GM13976 (cell line): ENCODE data around the gene SPAG9.

ENCODE experiments used
- DNase-seq: peaks from one replicate; pipeline ENCODE4 v3.0.0; 2012; ENCODE audit warnings: low spot score
- in situ Hi-C: fragments of 300-500 bp; cut with MboI; formaldehyde crosslinking; loops from one replicate; pipeline ENCODE4 v1.12.0; 2022; ENCODE audit warnings: low sequenced_read_pairs, mixed read lengths, inconsistent platforms; ENCODE audit not compliant: unreplicated experiment
- TF ChIP-seq, protein P1 (sequence below): IDR thresholded peaks from 2 replicates; pipeline ENCODE4 v1.5.1; 2012; ENCODE audit warnings: borderline replicate concordance, mild to moderate bottlenecking; ENCODE audit not compliant: insufficient read depth; ENCODE audit errors: extremely low read depth, missing control alignments, control extremely low read depth

SPAG9 gene

GRCh38 chr17:50939542-50939794, 181.2 kb downstream of the SPAG9 start:
- in situ Hi-C loops = no loop called here
- DNase-seq = no peak
- TF ChIP-seq, protein P1, sequence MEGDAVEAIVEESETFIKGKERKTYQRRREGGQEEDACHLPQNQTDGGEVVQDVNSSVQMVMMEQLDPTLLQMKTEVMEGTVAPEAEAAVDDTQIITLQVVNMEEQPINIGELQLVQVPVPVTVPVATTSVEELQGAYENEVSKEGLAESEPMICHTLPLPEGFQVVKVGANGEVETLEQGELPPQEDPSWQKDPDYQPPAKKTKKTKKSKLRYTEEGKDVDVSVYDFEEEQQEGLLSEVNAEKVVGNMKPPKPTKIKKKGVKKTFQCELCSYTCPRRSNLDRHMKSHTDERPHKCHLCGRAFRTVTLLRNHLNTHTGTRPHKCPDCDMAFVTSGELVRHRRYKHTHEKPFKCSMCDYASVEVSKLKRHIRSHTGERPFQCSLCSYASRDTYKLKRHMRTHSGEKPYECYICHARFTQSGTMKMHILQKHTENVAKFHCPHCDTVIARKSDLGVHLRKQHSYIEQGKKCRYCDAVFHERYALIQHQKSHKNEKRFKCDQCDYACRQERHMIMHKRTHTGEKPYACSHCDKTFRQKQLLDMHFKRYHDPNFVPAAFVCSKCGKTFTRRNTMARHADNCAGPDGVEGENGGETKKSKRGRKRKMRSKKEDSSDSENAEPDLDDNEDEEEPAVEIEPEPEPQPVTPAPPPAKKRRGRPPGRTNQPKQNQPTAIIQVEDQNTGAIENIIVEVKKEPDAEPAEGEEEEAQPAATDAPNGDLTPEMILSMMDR = no peak

DNA sequence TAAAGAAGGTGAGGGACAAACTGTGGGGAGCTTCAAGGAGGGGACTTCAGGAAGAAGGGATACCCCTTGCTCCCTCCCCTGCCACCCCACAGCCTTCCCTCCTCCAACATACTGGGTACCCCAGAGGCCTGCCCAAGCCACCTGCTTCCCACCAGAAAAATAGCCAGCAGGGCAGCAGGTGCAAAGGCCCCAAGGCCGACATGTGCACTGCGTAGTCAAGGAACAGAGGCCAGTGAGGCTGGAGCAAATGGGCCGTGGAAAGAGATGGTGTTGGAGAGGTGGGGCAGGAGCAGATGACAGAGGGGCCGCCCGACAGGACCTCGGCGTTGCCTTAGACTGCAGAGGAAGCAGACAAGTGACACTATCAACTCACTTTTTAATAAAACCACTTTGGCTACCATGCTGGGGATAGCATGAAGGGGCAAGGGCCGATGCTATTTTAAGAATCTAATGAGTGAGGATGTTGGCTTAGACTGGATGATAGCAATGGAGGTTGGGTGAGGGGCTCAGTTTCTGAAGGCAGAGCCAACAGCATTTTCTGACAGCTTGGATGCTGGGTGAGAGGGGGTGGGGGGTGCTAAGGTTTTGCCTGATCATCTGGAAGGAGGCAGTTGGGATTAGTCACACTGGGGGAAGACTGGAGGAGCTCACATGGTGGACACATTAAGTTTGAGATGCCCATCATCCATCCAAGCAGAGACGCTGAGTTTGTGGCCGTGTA, 181.7 kb downstream of the SPAG9 start:
- no peak for DNase-seq
- TF ChIP-seq, protein P1 = no peak
- in situ Hi-C loops = no loop called here

- DNase-seq = no peak
- in situ Hi-C loops = no loop called here
- TF ChIP-seq, protein P1 = no peak
These were observed 184.7 kb downstream of the SPAG9 start for GRCh38 chr17:50935996-50936266.

DNA sequence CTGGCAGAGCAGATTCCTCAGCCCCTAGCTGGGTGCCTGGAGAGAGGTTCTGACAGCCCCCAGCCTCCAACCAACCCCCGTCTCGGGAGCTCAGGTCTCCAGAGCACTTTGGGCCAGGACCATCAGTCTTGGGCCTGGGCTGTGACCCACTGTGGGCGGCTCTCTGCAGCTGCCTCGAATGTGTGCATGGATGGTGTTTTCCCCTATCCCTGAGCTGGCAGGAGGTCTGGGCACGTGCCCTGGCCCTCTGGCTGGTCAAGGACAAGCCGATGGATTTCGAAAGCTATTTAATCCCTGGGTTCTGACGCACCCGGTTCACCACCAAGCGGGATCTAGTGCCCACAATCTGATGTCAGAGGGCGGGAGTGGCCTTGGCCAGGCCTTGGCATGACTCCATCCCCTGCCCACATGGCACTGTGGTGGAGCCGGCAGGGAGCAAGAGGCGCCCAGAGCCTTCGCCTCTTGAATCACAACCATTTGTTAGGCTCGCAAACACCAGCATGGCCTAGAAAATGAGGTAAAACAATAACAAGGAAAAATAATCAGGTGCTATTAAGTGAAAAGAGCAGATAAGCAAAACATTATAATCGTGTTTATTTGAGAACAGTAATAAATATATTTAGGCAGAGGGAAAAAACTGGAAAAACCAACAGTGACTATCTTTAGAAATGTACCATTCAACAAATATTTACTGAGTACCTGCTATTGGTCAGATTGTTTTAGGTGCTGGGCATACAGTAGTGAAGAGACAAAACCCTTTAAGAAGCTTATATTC, 185.3 kb downstream of the SPAG9 start:
- TF ChIP-seq, protein P1 = no peak
- in situ Hi-C loops = no loop called here
- DNase-seq = no peak

DNA sequence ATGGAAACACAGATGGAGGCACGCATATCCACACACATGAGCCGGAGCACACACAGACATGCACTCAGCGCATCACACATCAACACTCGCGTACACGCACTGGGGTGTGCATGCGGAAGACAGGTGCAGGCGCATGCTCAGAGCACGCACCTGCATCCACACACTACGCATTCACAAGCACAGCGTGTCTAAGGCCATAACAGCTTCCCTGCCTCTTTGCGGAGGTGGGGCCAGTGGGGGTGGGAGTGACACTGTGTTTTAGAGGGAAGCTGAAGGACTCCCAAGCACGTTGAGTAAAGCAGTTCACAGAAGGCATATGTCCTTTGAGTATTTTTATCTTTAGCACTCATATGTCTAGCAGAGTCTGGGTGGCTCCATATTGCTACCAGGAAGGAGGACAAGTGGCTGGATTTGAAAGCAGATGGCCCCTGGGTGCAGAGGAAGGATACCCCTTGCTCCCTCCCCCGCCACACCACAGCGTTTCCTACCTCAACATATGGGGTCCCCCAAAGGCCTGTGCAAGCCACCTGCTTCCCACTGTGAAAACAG, 185.9 kb downstream of the SPAG9 start:
- DNase-seq = no peak
- TF ChIP-seq, protein P1 = no peak
- in situ Hi-C loops = no loop called here

DNA sequence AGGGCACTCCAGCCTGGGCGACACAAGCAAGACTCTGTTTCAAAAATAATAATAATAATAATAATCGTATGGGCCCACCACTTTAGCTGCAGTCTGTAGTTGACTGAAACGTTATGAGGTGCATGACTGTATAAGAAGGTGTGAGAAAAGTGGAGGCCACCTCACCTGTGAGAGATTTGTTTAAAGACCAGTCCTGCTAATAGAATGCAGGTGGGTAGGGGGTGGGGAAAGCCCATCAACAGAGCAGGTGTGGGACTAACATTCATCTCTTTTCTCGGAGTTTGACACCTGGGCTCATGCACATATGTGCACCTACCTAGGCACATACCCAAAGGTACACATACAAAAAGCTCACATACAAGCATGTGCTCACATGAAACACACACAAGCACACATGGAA, 186.5 kb downstream of the SPAG9 start:
- in situ Hi-C loops = no loop called here
- TF ChIP-seq, protein P1 = no peak
- DNase-seq = no peak
